Skin of body (tissue), 2 donors: ENCODE data around the gene SEC14L5. TPM values are rescaled to one million over a fixed set of nuclear protein-coding genes. Genes with fewer than 3 reads are reported as not detected.

ENCODE experiments used
- DNase-seq: peaks from one replicate; lab custom pipeline; 2025; lab: John Stamatoyannopoulos, UW
- total RNA-seq: library from RNA; depleted of rRNA; stranded (reverse); fragments of >200 nt; gene quantifications from one replicate; pipeline ENCODE4 v1.2.3, GENCODE V29; 2014

The SEC14L5 gene
- total RNA-seq, 1 donor from 2014 or later, result 0.49 TPM

DNA sequence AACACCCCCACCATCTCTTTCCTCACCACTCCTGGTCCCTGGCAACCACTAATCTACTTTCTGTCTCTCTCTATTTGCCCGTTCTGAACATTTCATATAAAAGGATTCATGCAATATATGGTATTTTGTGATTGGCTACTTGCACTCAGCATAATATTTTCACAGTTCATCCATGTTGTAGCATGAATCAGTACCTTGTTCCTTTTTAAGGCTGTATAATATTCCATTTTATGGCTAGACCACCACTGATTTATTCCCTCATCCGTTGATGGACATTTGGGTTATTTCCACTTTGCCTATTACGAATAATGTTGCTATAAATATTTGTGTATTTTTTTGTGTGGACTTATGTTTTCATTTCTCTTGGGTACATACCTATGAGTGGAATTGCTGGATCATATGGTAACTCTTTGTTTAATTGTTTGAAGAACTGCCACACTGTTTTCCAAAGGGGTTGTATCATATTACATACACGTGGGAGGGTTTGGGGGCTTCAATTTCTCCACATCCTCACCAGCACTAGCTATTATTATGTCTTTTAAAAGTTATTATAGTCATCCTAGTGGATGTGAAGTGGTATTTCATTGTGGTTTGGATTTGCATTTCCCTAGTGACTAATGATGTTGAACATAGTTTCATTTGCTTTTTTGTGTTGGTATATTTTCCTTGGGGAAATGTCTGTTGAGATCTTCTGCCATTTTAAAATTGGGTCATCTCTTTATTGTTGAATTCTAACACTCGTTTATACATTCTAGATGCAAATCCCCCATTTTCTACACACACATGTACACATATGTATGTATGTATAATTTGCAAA, 26.3 kb downstream of the SEC14L5 start:
- no peak for DNase-seq

GRCh38 chr16:4987250-4987579, 29.1 kb downstream of the SEC14L5 start:
- no peak for DNase-seq

DNA sequence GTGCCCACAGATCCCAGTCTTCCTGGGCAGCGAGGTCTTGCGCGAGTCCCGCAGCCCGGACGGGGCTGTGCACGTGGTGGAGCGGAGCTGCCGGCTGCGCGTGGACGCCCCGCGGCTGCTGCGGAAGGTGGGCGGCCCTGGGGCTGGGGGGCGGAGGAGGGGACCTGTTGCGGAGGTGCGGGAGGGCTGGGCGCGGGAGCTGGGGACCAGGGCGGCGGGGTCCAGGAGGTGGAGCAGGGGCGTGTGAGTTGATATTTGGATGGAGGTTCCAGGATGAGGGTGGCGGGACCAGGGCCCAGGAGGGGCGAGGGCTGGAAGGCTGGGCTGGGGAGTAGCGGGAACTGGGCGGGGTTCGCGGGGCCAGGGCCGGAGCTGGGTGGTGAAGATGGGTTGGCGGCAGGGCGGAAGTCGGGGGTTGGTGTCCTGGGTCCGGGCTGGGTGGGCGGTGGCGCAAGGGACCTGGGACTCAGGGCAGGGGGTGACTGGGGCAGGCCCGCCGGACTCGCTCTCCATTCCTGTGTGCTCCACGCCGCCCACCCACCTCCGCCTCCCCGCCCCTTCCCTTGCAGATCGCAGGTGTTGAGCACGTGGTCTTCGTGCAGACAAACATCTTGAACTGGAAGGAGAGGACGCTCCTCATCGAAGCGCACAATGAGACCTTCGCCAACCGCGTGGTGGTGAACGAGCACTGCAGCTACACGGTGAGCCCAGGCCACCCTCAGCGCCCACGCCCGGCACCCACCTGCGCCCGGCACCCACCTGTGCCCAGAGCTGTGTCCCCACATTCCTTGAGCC, 29.6 kb downstream of the SEC14L5 start:
- no peak for DNase-seq

GRCh38 chr16:4988647-4989046, 30.5 kb downstream of the SEC14L5 start:
- DNase-seq, result no peak

DNA sequence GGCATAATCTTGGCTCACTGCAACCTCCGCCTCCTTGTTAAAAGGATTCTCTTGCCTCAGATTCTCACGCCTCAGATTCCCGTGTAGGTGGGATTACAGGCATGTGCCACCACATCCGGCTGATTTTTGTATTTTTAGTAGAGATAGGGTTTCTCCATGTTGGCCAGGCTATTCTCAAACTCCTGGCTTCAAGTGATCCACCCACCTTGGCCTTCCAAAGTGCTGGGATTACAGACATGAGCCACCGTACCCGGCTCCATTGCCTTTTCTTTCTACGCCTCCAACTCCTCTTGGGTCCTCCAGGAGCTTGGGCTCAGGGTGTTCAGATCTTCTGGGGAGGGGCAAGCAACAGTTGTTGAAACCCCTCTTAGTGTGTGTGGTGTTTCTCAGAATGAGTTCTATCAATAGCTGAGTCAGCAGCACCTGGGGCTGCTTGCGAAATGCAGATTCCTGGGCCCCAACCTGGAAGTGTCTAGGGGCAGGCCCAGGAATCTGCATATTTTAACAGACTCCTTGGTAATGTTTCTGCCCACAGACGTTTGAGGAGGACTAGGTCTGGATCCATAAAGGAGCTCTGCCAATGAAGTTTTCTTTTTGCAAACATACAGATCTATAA, 31.4 kb downstream of the SEC14L5 start:
- no peak for DNase-seq

DNA sequence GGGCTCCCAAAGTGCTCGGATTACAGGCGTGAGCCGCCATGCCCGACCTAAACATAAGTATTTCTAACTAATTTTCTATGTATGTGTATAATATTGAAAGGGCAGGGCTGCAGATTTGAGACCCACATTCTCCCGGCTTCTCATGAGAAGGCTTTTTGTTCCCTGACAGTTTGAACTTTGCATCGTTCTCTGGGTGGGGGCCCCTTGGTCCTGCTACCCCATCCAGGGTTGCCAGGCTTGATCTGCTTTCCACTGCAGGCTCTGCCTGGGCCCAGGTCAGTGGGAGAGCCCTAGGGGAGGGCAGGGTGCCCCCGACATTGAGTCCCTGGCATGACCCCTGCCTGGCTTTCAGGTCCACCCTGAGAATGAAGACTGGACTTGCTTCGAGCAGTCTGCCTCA, 32.3 kb downstream of the SEC14L5 start:
- DNase-seq, result no peak

- DNase-seq, result no peak
Observed at GRCh38 chr16:4991754-4992153, 33.6 kb downstream of the SEC14L5 start.

GRCh38 chr16:4994719-4995434, 36.7 kb downstream of the SEC14L5 start:
- no peak for DNase-seq

GRCh38 chr16:5000573-5001001, 42.5 kb downstream of the SEC14L5 start:
- DNase-seq, result no peak

DNA sequence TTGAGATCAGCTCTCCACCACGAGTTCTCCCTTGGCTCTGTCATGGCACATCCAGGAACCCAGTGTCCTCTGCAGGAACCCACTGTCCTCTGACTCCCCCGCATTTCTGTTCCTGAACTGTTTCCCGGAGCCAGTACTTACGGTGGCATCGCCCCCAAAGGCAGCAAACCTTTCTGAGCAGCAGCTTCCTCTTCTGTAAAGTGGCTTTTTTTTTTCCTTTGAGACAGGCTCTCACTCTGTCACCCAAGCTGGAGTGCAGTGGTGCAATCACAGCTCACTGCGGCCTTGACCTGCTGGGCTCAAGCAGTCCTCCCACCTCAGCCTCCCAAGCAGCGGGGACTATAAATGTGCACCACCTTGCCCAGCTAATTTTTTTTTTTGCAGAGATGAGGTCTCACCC, 43.4 kb downstream of the SEC14L5 start:
- DNase-seq, result no peak

GRCh38 chr16:5001986-5002385, 43.9 kb downstream of the SEC14L5 start:
- no peak for DNase-seq

DNA sequence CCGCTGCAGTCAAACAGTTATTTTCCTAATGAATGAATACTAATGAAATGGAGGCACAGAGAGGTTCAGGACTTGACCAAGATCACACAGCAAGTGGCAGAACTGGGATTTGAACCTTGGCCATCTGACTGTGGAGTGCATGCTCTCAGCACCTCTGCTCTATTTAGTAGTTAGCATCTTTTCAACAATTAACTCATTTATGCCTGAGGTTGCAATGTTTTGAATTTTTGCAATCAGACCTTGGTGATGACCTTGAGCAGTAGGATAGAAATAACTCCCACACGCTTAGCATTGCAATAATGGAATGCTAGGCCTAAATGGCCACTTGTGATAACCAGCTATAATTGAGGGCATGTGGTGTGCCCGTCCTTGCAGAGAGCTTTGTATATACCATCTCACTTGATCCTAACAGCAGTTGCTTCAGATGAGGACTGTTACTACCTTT, 44.6 kb downstream of the SEC14L5 start:
- DNase-seq, result no peak

GRCh38 chr16:5003211-5003610, 45.1 kb downstream of the SEC14L5 start:
- no peak for DNase-seq

- DNase-seq, result no peak
Observed at GRCh38 chr16:5003828-5004227, 45.7 kb downstream of the SEC14L5 start.

DNA sequence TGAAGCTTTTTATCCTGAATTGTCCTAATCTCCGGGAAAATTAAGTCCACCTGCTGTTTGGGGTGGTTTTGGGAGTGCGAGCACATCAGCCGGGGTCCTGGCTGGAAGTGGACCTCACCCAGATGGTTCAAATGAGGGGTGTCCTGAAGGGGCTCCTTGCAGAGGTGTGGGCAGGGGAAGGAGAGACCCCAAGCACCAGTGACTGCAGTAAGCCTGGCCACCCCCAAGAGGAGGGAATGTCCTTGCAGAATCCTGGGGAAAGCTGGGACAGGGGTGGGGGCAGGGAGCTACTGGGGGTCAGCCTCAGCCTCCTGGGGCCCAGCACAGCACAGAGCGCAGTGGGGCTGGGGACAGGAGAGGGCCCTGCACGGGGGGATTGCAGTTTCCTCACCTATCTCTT, 46.2 kb downstream of the SEC14L5 start:
- no peak for DNase-seq

DNA sequence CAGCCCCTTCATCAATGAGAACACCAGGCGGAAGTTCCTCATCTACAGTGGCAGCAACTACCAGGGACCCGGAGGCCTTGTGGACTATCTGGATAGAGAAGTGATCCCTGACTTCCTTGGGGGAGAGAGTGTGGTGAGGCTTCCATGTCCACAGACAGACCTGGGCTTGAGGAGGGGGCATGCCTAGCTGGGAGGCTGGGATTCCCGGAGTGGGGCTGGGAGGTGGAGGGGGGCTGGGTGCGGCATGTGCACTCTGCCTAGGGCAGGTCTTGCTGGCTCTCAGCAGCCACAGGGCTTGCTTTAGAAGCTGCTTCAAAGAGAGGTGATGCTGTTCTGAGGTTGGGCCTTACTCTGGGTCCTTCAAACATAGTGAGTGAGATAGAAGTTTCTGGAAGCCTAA, 47.8 kb downstream of the SEC14L5 start:
- DNase-seq, result no peak

GRCh38 chr16:5006348-5007193, 48.4 kb downstream of the SEC14L5 start:
- no peak for DNase-seq

GRCh38 chr16:5007256-5007655, 49.1 kb downstream of the SEC14L5 start:
- DNase-seq, result no peak

GRCh38 chr16:5008311-5008731, 50.2 kb downstream of the SEC14L5 start:
- DNase-seq, result no peak

DNA sequence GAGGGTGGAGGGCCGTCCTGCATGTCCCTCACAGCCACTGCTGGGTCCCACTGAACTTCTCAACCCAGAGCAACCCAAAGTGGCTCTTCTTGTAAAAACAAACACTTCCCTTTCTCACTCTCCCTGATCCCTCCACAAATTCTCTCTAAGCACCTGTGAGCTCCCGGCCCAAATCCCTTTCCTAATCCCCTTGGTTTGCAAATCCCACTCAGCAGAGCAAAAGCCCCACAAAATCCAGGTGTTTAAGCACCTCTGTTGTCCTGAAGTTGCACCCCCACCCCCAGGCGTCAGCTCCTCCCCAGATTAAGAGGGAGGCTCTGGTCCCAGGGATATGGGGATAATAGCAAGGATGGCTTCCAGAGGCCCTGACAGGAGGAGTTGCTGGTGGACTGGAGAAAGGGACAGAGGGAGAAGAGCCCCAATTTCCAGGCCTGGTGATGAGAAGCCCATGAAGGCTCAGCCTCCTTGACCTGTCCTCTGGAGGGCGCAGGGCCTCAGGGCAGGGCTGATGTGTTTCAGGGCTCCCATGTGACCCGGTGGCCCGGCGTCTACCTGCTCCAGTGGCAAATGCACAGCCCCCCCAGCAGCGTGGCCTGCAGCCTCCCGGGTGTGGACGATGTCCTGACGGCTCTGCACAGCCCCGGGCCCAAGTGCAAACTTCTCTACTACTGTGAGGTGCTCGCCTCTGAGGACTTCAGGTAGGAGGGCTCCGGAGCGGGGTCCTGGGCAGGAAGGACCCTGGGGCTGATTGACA, 52.6 kb downstream of the SEC14L5 start:
- no peak for DNase-seq
